Inflammatory macrophage treated with lipopolysaccharide for 1 hour (primary cell): Measurements from ENCODE around the gene PRKCB.

ENCODE experiments used
- DNase-seq, 2 donors: peaks; one replicate each; pipeline ENCODE4 v3.0.0-alpha.2; 2020 to 2022

Gene PRKCB

GRCh38 chr16:24052329-24053098 is 216.7 kb downstream of the PRKCB start:
- no peak for DNase-seq

GRCh38 chr16:24053099-24053946 is 217.5 kb downstream of the PRKCB start:
- no peak for DNase-seq

- no peak for DNase-seq
Measured at GRCh38 chr16:24054741-24055491, 219.1 kb downstream of the PRKCB start.

- no peak for DNase-seq
Measured at GRCh38 chr16:24062270-24062817, 226.6 kb downstream of the PRKCB start.

GRCh38 chr16:24069036-24069590 is 233.3 kb downstream of the PRKCB start:
- DNase-seq = no peak

- peak; percentile 13 to 40 for DNase-seq
Measured at GRCh38 chr16:24070851-24071250, 235.1 kb downstream of the PRKCB start.

GRCh38 chr16:24071666-24072360 is 236.0 kb downstream of the PRKCB start:
- no peak for DNase-seq

GRCh38 chr16:24073321-24073720 is 237.5 kb downstream of the PRKCB start:
- no peak for DNase-seq

GRCh38 chr16:24074574-24074973 is 238.8 kb downstream of the PRKCB start:
- no peak for DNase-seq

GRCh38 chr16:24075302-24075701 is 239.5 kb downstream of the PRKCB start:
- DNase-seq = no peak

GRCh38 chr16:24075931-24076716 is 240.3 kb downstream of the PRKCB start:
- DNase-seq = no peak

- no peak for DNase-seq
Measured at GRCh38 chr16:24077292-24077691, 241.5 kb downstream of the PRKCB start.

- no peak for DNase-seq
Measured at GRCh38 chr16:24077966-24078365, 242.2 kb downstream of the PRKCB start.

- no peak for DNase-seq
Measured at GRCh38 chr16:24085666-24086065, 249.9 kb downstream of the PRKCB start.

GRCh38 chr16:24087891-24088410 is 252.2 kb downstream of the PRKCB start:
- no peak for DNase-seq

GRCh38 chr16:24088767-24089166 is 253.0 kb downstream of the PRKCB start:
- no peak for DNase-seq

- DNase-seq = no peak
Measured at GRCh38 chr16:24091125-24091524, 255.3 kb downstream of the PRKCB start.

GRCh38 chr16:24093049-24093448 is 257.3 kb downstream of the PRKCB start:
- no peak for DNase-seq

GRCh38 chr16:24094660-24095059 is 258.9 kb downstream of the PRKCB start:
- no peak for DNase-seq

- no peak for DNase-seq
Measured at GRCh38 chr16:24098896-24099295, 263.1 kb downstream of the PRKCB start.

GRCh38 chr16:24101431-24101830 is 265.6 kb downstream of the PRKCB start:
- no peak for DNase-seq
